Neural cell (in vitro differentiated cells): ENCODE data around the gene PAN3.

Experiments
- CTCF ChIP-seq: fragments of 450-650 bp; IDR thresholded peaks from 2 replicates; pipeline ENCODE4 v1.5.1; 2014; ENCODE audit warnings: antibody characterized with exemption, mild to moderate bottlenecking, moderate library complexity; ENCODE audit not compliant: poor library complexity, severe bottlenecking
- POLR2AphosphoS5 ChIP-seq: IDR thresholded peaks from 2 replicates; pipeline ENCODE4 v1.6.1; 2012
- RAD21 ChIP-seq: fragments of 450-650 bp; conservative IDR thresholded peaks from 2 replicates; pipeline ENCODE4 v1.6.1; 2014; ENCODE audit warnings: antibody characterized with exemption, mild to moderate bottlenecking, moderate library complexity
- TAF1 ChIP-seq: IDR thresholded peaks from 2 replicates; pipeline ENCODE4 v1.6.1; 2012; ENCODE audit warnings: low read depth

- no peak for TF ChIP-seq CTCF
- TF ChIP-seq TAF1: no peak
- TF ChIP-seq RAD21: no peak
- TF ChIP-seq POLR2AphosphoS5: no peak
Measured at GRCh38 chr13:28245465-28245864, 107.1 kb downstream of the PAN3 start.
